GM23248 (cell line): ENCODE data around the gene GAMT. TPM values are rescaled to one million over a fixed set of nuclear protein-coding genes. Genes with fewer than 3 reads are reported as not detected.

Experiments used
- DNase-seq: peaks from one replicate; pipeline ENCODE4 v3.0.0-alpha.2; 2015
- H2AFZ ChIP-seq: fragments of 200-600 bp; sonication (generic); 2 replicates; pipeline ENCODE4 v1.6.1; 2016; ENCODE audit warnings: antibody characterized with exemption
- H3F3A ChIP-seq: fragments of 200-600 bp; sonication (generic); 2 replicates; pipeline ENCODE4 v1.6.1; 2016; ENCODE audit warnings: mild to moderate bottlenecking, antibody characterized with exemption, mixed run types; ENCODE audit not compliant: insufficient read depth
- H3K27ac ChIP-seq: fragments of 200-600 bp; sonication (generic); 2 replicates; pipeline ENCODE4 v1.5.1; 2016; ENCODE audit warnings: mild to moderate bottlenecking
- H3K27me3 ChIP-seq: fragments of 200-600 bp; sonication (generic); replicated peaks from 2 replicates; pipeline ENCODE4 v1.6.1; 2016; ENCODE audit warnings: mild to moderate bottlenecking; ENCODE audit not compliant: insufficient read depth
- H3K36me3 ChIP-seq: fragments of 200-600 bp; sonication (generic); 2 replicates; pipeline ENCODE4 v1.6.1; 2016; ENCODE audit warnings: low read depth, mild to moderate bottlenecking
- H3K4me1 ChIP-seq: fragments of 200-600 bp; sonication (generic); 2 replicates; pipeline ENCODE4 v1.6.1; 2016; ENCODE audit warnings: mild to moderate bottlenecking; ENCODE audit not compliant: insufficient read depth
- H3K4me2 ChIP-seq: fragments of 200-600 bp; sonication (generic); one replicate; pipeline ENCODE4 v1.6.1; 2016; ENCODE audit warnings: mild to moderate bottlenecking; ENCODE audit not compliant: unreplicated experiment
- H3K4me3 ChIP-seq: fragments of 200-600 bp; sonication (generic); 2 replicates; pipeline ENCODE4 v1.5.1; 2016; ENCODE audit warnings: mild to moderate bottlenecking
- H3K79me2 ChIP-seq: fragments of 200-600 bp; sonication (generic); 2 replicates; pipeline ENCODE4 v1.6.1; 2016; ENCODE audit warnings: mild to moderate bottlenecking; ENCODE audit not compliant: insufficient read depth
- H3K9ac ChIP-seq: fragments of 200-600 bp; sonication (generic); 2 replicates; pipeline ENCODE4 v1.6.1; 2016; ENCODE audit warnings: mild to moderate bottlenecking
- H3K9me2 ChIP-seq: fragments of 200-600 bp; sonication (generic); 2 replicates; pipeline ENCODE4 v1.6.1; 2016; ENCODE audit warnings: mixed run types, mild to moderate bottlenecking, moderate library complexity; ENCODE audit not compliant: insufficient read depth
- H3K9me3 ChIP-seq: fragments of 200-600 bp; sonication (generic); one replicate; pipeline ENCODE4 v1.6.1; 2017; ENCODE audit warnings: low read depth
- H4K20me1 ChIP-seq: fragments of 200-600 bp; sonication (generic); 2 replicates; pipeline ENCODE4 v1.6.0; 2016; ENCODE audit not compliant: insufficient read depth
- EZH2 ChIP-seq: fragments of 200-600 bp; sonication (generic); IDR thresholded peaks from 2 replicates; pipeline ENCODE4 v1.6.1; 2018; ENCODE audit warnings: antibody characterized with exemption, mild to moderate bottlenecking; ENCODE audit not compliant: insufficient read depth, poor library complexity, severe bottlenecking
- EZH2phosphoT487 ChIP-seq: fragments of 200-600 bp; sonication (generic); IDR thresholded peaks from 2 replicates; pipeline ENCODE4 v1.6.1; 2018; ENCODE audit warnings: antibody characterized with exemption, moderate library complexity, mild to moderate bottlenecking, low read depth; ENCODE audit not compliant: insufficient read depth
- WGBS, 2 experiments: methylation state at CpG; one replicate each; pipeline ENCODE4 v1.1.6; 2015 to 2017; ENCODE audit warnings: low lambda C conversion rate in 2 of 2, low coverage in 1 of 2; ENCODE audit errors: missing lambda C conversion rate in 2 of 2; 5-methylcytosine and 5-hydroxymethylcytosine counted together
- in situ Hi-C: fragments of 300-500 bp; cut with MboI; formaldehyde crosslinking; loops from 2 replicates; pipeline ENCODE4 v1.15.0; 2020
- polyA plus RNA-seq: library from polyadenylated mRNA; unstranded; fragments of >200 nt; fragmentation: Nextera tagmentation; extraction: Ambion mirVana; gene quantifications from 2 replicates; pipeline ENCODE4 v1.2.1, GENCODE V29; 2016
- total RNA-seq: library from RNA; depleted of rRNA; stranded (reverse); fragments of >200 nt; shearing (Covaris generic); gene quantifications from 2 replicates; pipeline ENCODE4 v1.2.3, GENCODE V29; 2014

GAMT gene
- total and polyA plus RNA-seq, 2 experiments from 2014 or later = 43.1 to 43.7 TPM

GRCh38 chr19:1411255-1412191 lies 10.2 kb upstream of the GAMT start:
- H3K4me3 ChIP-seq = no peak overlapping the region
- H2AFZ ChIP-seq = no peak overlapping the region
- no peaks in the 10 kb centered on the region for H3K36me3 ChIP-seq
- peak overlapping the region; percentile 97 for H3K9ac ChIP-seq
- WGBS, 2 experiments = 52 to 60% methylated on average over 29 of the region's 29 CpGs
- peaks cover 86% of the 10 kb centered on the region for H3K79me2 ChIP-seq
- no peaks in the 10 kb centered on the region for H4K20me1 ChIP-seq
- no peaks in the 10 kb centered on the region for H3K9me2 ChIP-seq
- peak overlapping the region; percentile 7 for H3K4me2 ChIP-seq
- TF ChIP-seq EZH2phosphoT487 (no peak), EZH2 (no peak)
- peak overlapping the region; percentile 61 for H3K27ac ChIP-seq
- H3F3A ChIP-seq = peaks cover 8% of the 10 kb centered on the region; the same call in 1 of the 2 replicates
- peaks cover 33% of the 10 kb centered on the region for H3K4me1 ChIP-seq
- in situ Hi-C loops = no loop called here
- H3K27me3 ChIP-seq = no peaks in the 10 kb centered on the region
- H3K9me3 ChIP-seq = no peaks in the 10 kb centered on the region
- peak; percentile 88 for DNase-seq

GRCh38 chr19:1410789-1411188 lies 9.4 kb upstream of the GAMT start:
- H3K4me3 ChIP-seq = no peak overlapping the region
- no peaks in the 10 kb centered on the region for H3K36me3 ChIP-seq
- no peak for DNase-seq
- peaks cover 79% of the 10 kb centered on the region for H3K79me2 ChIP-seq
- TF ChIP-seq EZH2 (no peak), EZH2phosphoT487 (no peak)
- peaks cover 26% of the 10 kb centered on the region for H3K4me1 ChIP-seq
- H3K9ac ChIP-seq = peak overlapping the region; percentile 97
- no peaks in the 10 kb centered on the region for H3K27me3 ChIP-seq
- peak overlapping the region; percentile 25 for H3K4me2 ChIP-seq
- H3K9me3 ChIP-seq = no peaks in the 10 kb centered on the region
- 82 to 84% methylated on average over 9 of the region's 9 CpGs for WGBS, 2 experiments
- H3K9me2 ChIP-seq = no peaks in the 10 kb centered on the region
- no peak overlapping the region for H2AFZ ChIP-seq
- 0 out of 2 replicates have a peak, but pooled peaks cover 7% of the 10 kb centered on the region for H3F3A ChIP-seq
- in situ Hi-C loops = no loop called here
- no peaks in the 10 kb centered on the region for H4K20me1 ChIP-seq
- H3K27ac ChIP-seq = peak overlapping the region; percentile 92

GRCh38 chr19:1410136-1410786 lies 8.9 kb upstream of the GAMT start:
- Histone ChIP-seq H3K4me1 (peaks cover 23% of the 10 kb centered on the region), H3K27ac (peak overlapping the region; percentile 92), H3K4me2 (peak overlapping the region; percentile 84), H3K79me2 (peaks cover 74% of the 10 kb centered on the region), H3K36me3 (no peaks in the 10 kb centered on the region), H3K9ac (peak overlapping the region; percentile 97), H2AFZ (no peak overlapping the region), H3K27me3 (no peaks in the 10 kb centered on the region), H3F3A (0 out of 2 replicates have a peak, but pooled peaks cover 7% of the 10 kb centered on the region), H4K20me1 (no peaks in the 10 kb centered on the region), H3K9me3 (no peaks in the 10 kb centered on the region), H3K4me3 (peak overlapping the region; percentile 75), H3K9me2 (no peaks in the 10 kb centered on the region)
- 87% methylated on average over 23 of the region's 23 CpGs for WGBS, 2 experiments
- DNase-seq = peak; percentile 39
- in situ Hi-C loops = no loop called here
- TF ChIP-seq EZH2phosphoT487 (no peak), EZH2 (no peak)

- Histone ChIP-seq H3K79me2 (peaks cover 66% of the 10 kb centered on the region), H3K4me1 (peaks cover 23% of the 10 kb centered on the region), H2AFZ (no peak overlapping the region), H3K27ac (peak overlapping the region; percentile 92), H3F3A (0 out of 2 replicates have a peak, but pooled peaks cover 7% of the 10 kb centered on the region), H3K36me3 (no peaks in the 10 kb centered on the region), H3K9me2 (no peaks in the 10 kb centered on the region), H3K9ac (peak overlapping the region; percentile 97), H3K27me3 (no peaks in the 10 kb centered on the region), H4K20me1 (no peaks in the 10 kb centered on the region), H3K4me3 (peak overlapping the region; percentile 75), H3K4me2 (peak overlapping the region; percentile 84), H3K9me3 (no peaks in the 10 kb centered on the region)
- TF ChIP-seq EZH2phosphoT487 = no peak
- no peak for TF ChIP-seq EZH2
- DNase-seq = peak; percentile 57
- 39 to 41% methylated on average over 33 of the region's 33 CpGs for WGBS, 2 experiments
- in situ Hi-C loops = no loop called here
These were observed 8.1 kb upstream of the GAMT start for GRCh38 chr19:1409204-1410005.
